ENCODE measurements around the gene ZNF853. TPM values are rescaled to one million over a fixed set of nuclear protein-coding genes. Genes with fewer than 3 reads are reported as not detected.

The ZNF853 gene
- total RNA-seq, 2 experiments from 2014 or later, result 0.55 to 0.60 TPM

- Histone ChIP-seq H3K4me2 (ENCODE audit: low read length) (peak overlapping the region; percentile 97), H3K79me2 (ENCODE audit: insufficient read depth, low read depth, low read length) (peaks cover 13% of the 10 kb centered on the region), H3K9me3 (ENCODE audit: low read length) (no peaks in the 10 kb centered on the region), H4K20me1 (ENCODE audit: insufficient read depth, low read length) (no peaks in the 10 kb centered on the region), H3K27ac (ENCODE audit: low read depth, low read length, poor library complexity, severe bottlenecking) (peak overlapping the region; percentile 72), H3K36me3 (ENCODE audit: insufficient read depth, low read length) (peaks cover 79% of the 10 kb centered on the region), H3K4me3 (ENCODE audit: low read depth, low read length, poor library complexity, severe bottlenecking) (peak overlapping the region; percentile 84), H2AFZ (ENCODE audit: low read length) (peak overlapping the region; percentile 36; the same call in 1 of the 2 replicates), H3K4me1 (ENCODE audit: insufficient read depth, low read length, poor library complexity, severe bottlenecking) (peaks cover 22% of the 10 kb centered on the region), H3K9me2 (ENCODE audit: insufficient read depth, low read length) (no peaks in the 10 kb centered on the region)
- ChIA-PET POLR2A (interaction anchor here (0.6 to 1.9 kb wide), 9 partner anchors 9 to 112 kb away, joined by 3 to 7 read pairs (median 4); partner anchors contain the start of gene ZDHHC4), CTCF (ENCODE audit: unreplicated experiment) (interaction anchor here (0.9 to 1.0 kb wide), 2 partner anchors 10 to 15 kb away, joined by 4 to 5 read pairs; no protein-coding TSS in a partner anchor)
- DNase-seq (ENCODE audit: low spot score), result no peak
- intact Hi-C loops (cut with micrococcal nuclease; ENCODE audit: unreplicated experiment), result loop anchor here (1.0 to 5.0 kb wide), 5 partner anchors 13 to 267 kb away; partner anchors contain the start of genes ZDHHC4 and ZNF316
- no TSS peak for BruUV-seq (replicated peaks)
- no peak for TF ChIP-seq EZH2phosphoT487 (IDR thresholded peaks at IDR 0.05; ENCODE audit: borderline replicate concordance, low read depth, low read length)
- TF ChIP-seq CTCF (conservative IDR thresholded peaks at IDR 0.05; ENCODE audit: low read length), result no peak
These were observed 24.7 kb upstream of the ZNF853 start for GRCh38 chr7:6590645-6591110.

DNA sequence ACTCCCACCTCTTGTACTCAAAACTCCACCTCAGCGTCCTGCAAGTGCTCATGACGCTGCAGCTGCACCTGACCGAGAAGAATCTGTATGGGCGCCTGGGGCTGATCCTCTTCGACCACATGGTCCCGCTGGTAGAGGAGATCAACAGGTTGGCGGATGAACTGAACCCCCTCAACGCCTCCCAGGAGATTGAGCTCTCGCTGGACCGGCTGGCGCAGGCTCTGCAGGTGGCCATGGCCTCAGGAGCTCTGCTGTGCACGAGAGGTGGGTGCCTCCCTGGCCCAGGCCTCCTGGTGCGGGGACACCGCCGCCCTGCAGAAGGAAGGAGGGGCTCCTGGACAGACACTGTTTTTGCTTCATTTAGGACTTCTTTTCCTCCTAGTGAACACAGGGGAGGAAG lies 15.3 kb upstream of the ZNF853 start:
- POLR2A ChIA-PET, result no interaction called here
- no peak overlapping the region for H3K4me2 ChIP-seq (ENCODE audit: low read length)
- TF ChIP-seq CTCF (conservative IDR thresholded peaks at IDR 0.05; ENCODE audit: low read length) (no peak), EZH2phosphoT487 (IDR thresholded peaks at IDR 0.05; ENCODE audit: borderline replicate concordance, low read depth, low read length) (no peak)
- H3K36me3 ChIP-seq (ENCODE audit: insufficient read depth, low read length), result peaks cover 92% of the 10 kb centered on the region
- H3K27ac ChIP-seq (ENCODE audit: low read depth, low read length, poor library complexity, severe bottlenecking), result no peak overlapping the region
- DNase-seq (ENCODE audit: low spot score), result no peak
- H2AFZ ChIP-seq (ENCODE audit: low read length), result no peak overlapping the region
- H3K4me1 ChIP-seq (ENCODE audit: insufficient read depth, low read length, poor library complexity, severe bottlenecking), result no peaks in the 10 kb centered on the region
- CTCF ChIA-PET (ENCODE audit: unreplicated experiment), result interaction anchor here (1.0 kb wide), 1 partner anchor 9 kb away, joined by 5 read pairs; no protein-coding TSS in a partner anchor
- no peaks in the 10 kb centered on the region for H4K20me1 ChIP-seq (ENCODE audit: insufficient read depth, low read length)
- BruUV-seq (replicated peaks), result no TSS peak
- intact Hi-C loops (cut with micrococcal nuclease; ENCODE audit: unreplicated experiment), result no loop called here
- no peaks in the 10 kb centered on the region for H3K9me3 ChIP-seq (ENCODE audit: low read length)
- H3K79me2 ChIP-seq (ENCODE audit: insufficient read depth, low read depth, low read length), result no peaks in the 10 kb centered on the region
- no peak overlapping the region for H3K4me3 ChIP-seq (ENCODE audit: low read depth, low read length, poor library complexity, severe bottlenecking)
- H3K9me2 ChIP-seq (ENCODE audit: insufficient read depth, low read length), result no peaks in the 10 kb centered on the region

DNA sequence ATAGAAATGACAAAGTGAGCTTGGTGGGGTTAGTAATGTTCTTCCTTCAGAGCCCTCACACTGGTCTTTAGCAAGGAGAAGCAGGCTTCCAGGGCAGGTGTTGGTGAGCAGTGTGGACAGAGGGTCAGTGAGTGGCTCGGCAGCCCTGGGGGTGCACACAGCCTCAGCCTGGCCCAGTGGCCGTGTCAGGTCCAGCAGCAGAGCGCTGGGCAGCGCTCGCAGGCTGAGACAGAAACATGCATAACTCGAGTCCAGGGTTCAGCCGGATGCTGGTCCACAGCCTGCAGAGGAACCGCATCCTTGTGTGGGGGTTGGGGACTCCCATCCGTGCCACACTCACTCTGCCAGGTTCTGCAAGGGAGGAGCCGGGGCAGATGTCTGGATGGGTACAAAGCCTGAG lies 11.0 kb upstream of the ZNF853 start:
- TSS peak; percentile 31 for BruUV-seq (replicated peaks)
- no peak for DNase-seq (ENCODE audit: low spot score)
- TF ChIP-seq CTCF (conservative IDR thresholded peaks at IDR 0.05; ENCODE audit: low read length), result no peak
- no peak for TF ChIP-seq EZH2phosphoT487 (IDR thresholded peaks at IDR 0.05; ENCODE audit: borderline replicate concordance, low read depth, low read length)
- no peak overlapping the region for H2AFZ ChIP-seq (ENCODE audit: low read length)
- POLR2A ChIA-PET, result interaction anchor here (0.9 kb wide), 1 partner anchor 24 kb away, joined by 3 read pairs; no protein-coding TSS in a partner anchor
- no peaks in the 10 kb centered on the region for H3K9me3 ChIP-seq (ENCODE audit: low read length)
- no peaks in the 10 kb centered on the region for H4K20me1 ChIP-seq (ENCODE audit: insufficient read depth, low read length)
- no peak overlapping the region for H3K4me2 ChIP-seq (ENCODE audit: low read length)
- H3K4me3 ChIP-seq (ENCODE audit: low read depth, low read length, poor library complexity, severe bottlenecking), result no peak overlapping the region
- CTCF ChIA-PET (ENCODE audit: unreplicated experiment), result no interaction called here
- intact Hi-C loops (cut with micrococcal nuclease; ENCODE audit: unreplicated experiment), result no loop called here
- no peaks in the 10 kb centered on the region for H3K4me1 ChIP-seq (ENCODE audit: insufficient read depth, low read length, poor library complexity, severe bottlenecking)
- H3K79me2 ChIP-seq (ENCODE audit: insufficient read depth, low read depth, low read length), result no peaks in the 10 kb centered on the region
- H3K9me2 ChIP-seq (ENCODE audit: insufficient read depth, low read length), result no peaks in the 10 kb centered on the region
- H3K27ac ChIP-seq (ENCODE audit: low read depth, low read length, poor library complexity, severe bottlenecking), result no peak overlapping the region
- H3K36me3 ChIP-seq (ENCODE audit: insufficient read depth, low read length), result peaks cover 67% of the 10 kb centered on the region

Measured in OCI-LY7 (cell line).